GM12872 (cell line): ENCODE measurements around the gene ST7.

ENCODE experiments used
- TF ChIP-seq, protein P1 (sequence below): IDR thresholded peaks from 3 replicates; pipeline ENCODE4 v1.5.1; 2011; ENCODE audit warnings: low read depth, mild to moderate bottlenecking, low read length, moderate library complexity; ENCODE audit not compliant: insufficient read depth

The ST7 gene

DNA sequence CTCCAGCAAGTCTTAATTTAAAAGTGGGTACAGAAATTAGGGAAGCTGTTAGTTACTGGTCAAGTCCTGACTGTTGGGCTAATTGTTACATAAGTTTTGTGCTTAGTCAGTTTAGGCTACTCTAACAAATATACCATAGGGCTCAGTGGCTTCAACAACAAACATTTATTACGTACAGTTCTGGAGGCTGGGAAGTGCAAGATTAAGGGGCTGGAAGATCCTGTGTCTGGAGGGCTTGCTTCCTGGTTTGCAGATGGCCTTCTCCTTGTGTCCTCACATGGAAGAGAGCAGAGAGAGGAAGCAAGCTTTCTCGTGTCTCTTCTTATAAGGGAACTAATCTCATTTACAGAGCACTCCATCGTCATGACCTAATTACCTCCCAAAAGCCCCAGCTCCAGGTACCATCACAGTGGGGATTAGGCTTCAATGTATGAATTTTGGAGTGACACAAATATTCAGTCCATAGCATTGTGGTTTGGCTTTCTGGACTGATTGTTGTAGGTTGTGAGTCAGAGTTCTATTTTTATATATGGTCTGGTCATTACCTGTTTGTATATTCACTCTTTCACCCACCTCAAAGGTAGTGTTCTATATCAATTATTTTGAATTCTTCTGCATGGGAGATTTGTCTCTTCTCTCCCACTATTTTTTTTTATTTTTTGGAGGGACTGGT is 17.1 kb downstream of the ST7 start:
- TF ChIP-seq, protein P1, sequence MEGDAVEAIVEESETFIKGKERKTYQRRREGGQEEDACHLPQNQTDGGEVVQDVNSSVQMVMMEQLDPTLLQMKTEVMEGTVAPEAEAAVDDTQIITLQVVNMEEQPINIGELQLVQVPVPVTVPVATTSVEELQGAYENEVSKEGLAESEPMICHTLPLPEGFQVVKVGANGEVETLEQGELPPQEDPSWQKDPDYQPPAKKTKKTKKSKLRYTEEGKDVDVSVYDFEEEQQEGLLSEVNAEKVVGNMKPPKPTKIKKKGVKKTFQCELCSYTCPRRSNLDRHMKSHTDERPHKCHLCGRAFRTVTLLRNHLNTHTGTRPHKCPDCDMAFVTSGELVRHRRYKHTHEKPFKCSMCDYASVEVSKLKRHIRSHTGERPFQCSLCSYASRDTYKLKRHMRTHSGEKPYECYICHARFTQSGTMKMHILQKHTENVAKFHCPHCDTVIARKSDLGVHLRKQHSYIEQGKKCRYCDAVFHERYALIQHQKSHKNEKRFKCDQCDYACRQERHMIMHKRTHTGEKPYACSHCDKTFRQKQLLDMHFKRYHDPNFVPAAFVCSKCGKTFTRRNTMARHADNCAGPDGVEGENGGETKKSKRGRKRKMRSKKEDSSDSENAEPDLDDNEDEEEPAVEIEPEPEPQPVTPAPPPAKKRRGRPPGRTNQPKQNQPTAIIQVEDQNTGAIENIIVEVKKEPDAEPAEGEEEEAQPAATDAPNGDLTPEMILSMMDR = no peak

DNA sequence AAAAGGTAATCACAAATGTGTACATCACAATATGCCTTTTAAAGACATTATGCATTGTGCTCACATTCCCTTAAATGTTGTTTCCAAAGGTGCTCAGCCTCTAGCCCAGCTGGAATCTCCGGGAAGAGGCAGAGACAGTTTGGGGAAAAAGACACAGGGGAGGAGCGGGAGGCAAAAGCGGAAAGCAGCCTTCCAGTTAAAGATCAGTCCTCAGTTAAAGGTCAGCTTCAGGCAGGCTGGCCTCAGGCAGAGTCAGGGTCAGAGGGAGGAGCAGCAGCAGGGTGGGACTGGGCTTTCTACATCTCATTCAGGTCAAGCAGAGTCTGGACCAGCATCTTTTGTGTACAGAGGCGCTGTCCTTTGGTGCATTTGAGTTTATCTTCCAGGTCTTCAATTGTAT is 18.6 kb downstream of the ST7 start:
- TF ChIP-seq, protein P1 = no peak

- TF ChIP-seq, protein P1 = no peak
These were observed 23.9 kb downstream of the ST7 start for GRCh38 chr7:116977172-116977571.

GRCh38 chr7:116978006-116978405 is 24.7 kb downstream of the ST7 start:
- TF ChIP-seq, protein P1 = no peak

GRCh38 chr7:116979430-116979829 is 26.1 kb downstream of the ST7 start:
- TF ChIP-seq, protein P1 = no peak

DNA sequence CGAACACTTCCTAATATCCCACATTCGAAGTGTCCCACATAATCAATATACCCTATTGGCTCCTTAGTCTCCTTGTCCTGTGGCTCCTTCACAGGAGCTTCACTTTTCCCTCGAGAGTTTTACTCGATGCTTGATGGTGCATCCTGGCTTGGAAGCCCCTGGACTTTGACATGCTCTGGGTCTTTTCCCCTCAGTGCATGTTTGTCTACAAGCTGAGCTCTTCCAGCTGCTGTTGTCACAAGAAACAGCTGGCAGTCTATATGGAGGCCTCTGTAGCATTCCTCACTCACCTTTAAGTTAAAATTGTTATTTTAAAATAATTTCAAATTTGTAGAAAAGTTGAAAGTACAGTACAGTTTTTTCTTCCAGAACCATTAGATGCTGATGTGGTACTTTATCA is 27.1 kb downstream of the ST7 start:
- TF ChIP-seq, protein P1 = no peak

- TF ChIP-seq, protein P1 = no peak
These were observed 28.6 kb downstream of the ST7 start for GRCh38 chr7:116981939-116982338.
